Prostate gland (tissue), 2 donors: ENCODE data around the gene CELF2.

Experiments used
- CTCF ChIP-seq, 4 experiments: fragments of 200-600 bp in 2 of 4; fragments of 450-650 bp in 2 of 4; sonication (generic) in 2 of 4; IDR thresholded peaks; 1 replicate in 3 of 4; 2 replicates in 1 of 4; pipeline ENCODE4 v1.5.1; 2016 to 2019; ENCODE audit warnings: antibody characterized with exemption in 4 of 4, mild to moderate bottlenecking in 2 of 4, moderate library complexity in 2 of 4
- POLR2A ChIP-seq: fragments of 450-650 bp; IDR thresholded peaks from one replicate; pipeline ENCODE4 v1.6.1; 2016; ENCODE audit warnings: antibody characterized with exemption, mild to moderate bottlenecking

GRCh38 chr10:11003679-11004078, 14.0 kb upstream of the CELF2 start:
- TF ChIP-seq CTCF (IDR thresholded peaks at IDR 0.05) = no peak
- TF ChIP-seq POLR2A = no peak
